Lower leg skin (tissue), 4 donors: ENCODE results near the gene SLC13A3. TPM values are rescaled to one million over a fixed set of nuclear protein-coding genes. Genes with fewer than 3 reads are reported as not detected.

Experiments
- DNase-seq, 2 donors: peaks; one replicate each; pipeline ENCODE4 v3.0.0-alpha.2; 2019; ENCODE audit warnings: low spot score in 2 of 2
- H3K4me3 ChIP-seq: fragments of 200-600 bp; sonication (generic); 2 replicates; pipeline ENCODE4 v1.5.1; 2017; ENCODE audit warnings: mild to moderate bottlenecking, low read depth; ENCODE audit not compliant: poor library complexity, severe bottlenecking
- CTCF ChIP-seq, 3 donors: fragments of 450-650 bp; IDR thresholded peaks; one replicate each; pipeline ENCODE4 v1.5.1; 2016; ENCODE audit warnings: antibody characterized with exemption in 3 of 3, mild to moderate bottlenecking in 3 of 3, moderate library complexity in 2 of 3
- POLR2A ChIP-seq, 2 donors: fragments of 450-650 bp; IDR thresholded peaks; one replicate each; pipeline ENCODE4 v1.6.1; 2016 to 2017; ENCODE audit warnings: antibody characterized with exemption in 2 of 2, mild to moderate bottlenecking in 1 of 2, moderate library complexity in 1 of 2
- WGBS, 2 donors: methylation state at CpG; one replicate each; pipeline ENCODE4 v1.1.5; 2018; 5-methylcytosine and 5-hydroxymethylcytosine counted together
- intact Hi-C: fragments of 100-400 bp; cut with DNase I; formaldehyde crosslinking; loops from one replicate; pipeline ENCODE4 v1.15.0; 2023; ENCODE audit warnings: low total_unique reads
- total RNA-seq, 4 donors: library from RNA; depleted of rRNA; stranded (reverse); fragments of >200 nt; gene quantifications; one replicate each; pipeline ENCODE4 v1.1.0, GENCODE V29; 2016

The SLC13A3 gene
- total RNA-seq, 4 donors from 2014 or later, result 1.4 to 3.3 (median 1.8) TPM

DNA sequence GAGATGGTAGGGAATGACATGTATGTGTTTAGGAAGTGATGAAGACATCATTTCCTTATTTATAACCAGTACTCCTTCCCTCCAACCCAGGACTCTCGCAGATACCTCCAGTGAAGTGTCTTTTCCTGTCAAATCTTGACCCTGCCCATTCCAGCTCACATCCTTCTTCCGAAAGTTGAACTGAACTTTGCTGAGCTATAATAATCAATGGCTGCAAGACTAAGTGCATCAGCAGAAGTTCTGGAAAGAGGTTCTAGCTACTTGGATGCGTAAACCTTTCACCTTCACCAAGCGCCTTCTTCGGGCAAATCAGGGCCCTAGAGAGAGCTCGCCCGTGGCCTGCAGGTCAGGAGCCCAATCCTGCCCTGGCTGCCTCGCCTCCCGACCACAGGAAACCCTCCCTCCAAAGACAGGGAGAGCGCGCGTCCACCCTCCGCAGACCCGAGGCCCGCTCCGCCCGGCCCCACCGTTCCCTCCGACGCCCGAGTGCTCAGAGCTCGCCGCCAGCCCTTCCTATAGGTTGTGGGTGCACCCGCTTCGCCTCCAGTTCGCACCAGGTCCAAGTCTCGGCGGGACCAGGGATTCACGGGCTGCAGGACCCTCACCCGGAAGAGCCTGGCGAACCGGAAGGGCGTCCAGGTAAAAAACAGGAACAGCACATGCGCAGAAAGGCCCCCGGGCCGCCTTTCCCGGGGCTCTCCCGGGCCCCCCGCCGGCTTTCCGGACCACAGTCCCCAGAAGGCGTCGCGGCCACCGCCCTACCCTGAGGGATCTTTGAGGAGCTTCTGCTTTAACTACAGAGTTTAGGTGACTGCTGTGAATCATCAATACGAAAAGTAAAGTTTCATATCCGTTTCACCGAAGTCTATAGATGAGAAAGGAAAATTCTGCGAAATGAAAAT is 138.1 kb downstream of the SLC13A3 start, which contains the start of gene ZNF334:
Gene ZNF334, minus strand, starts transcription at position 617 of the 902 bp plus-strand sequence. CDS start 1,457 bp downstream, outside the sequence.
- peak within 1 kb of the TSS; percentile 35 for H3K4me3 ChIP-seq
- TF ChIP-seq POLR2A (IDR thresholded peaks at IDR 0.05), result no peak
- no peak for TF ChIP-seq CTCF (IDR thresholded peaks at IDR 0.05)
- 8 to 11% methylated on average over 39 to 49 of the region's 49 CpGs for WGBS, 2 donors
- intact Hi-C loops, result no loop called here
- peak in 1 of 2 donors; percentile 85 for DNase-seq

- TF ChIP-seq CTCF (IDR thresholded peaks at IDR 0.05), result no peak
- no peak for TF ChIP-seq POLR2A (IDR thresholded peaks at IDR 0.05)
- WGBS, 2 donors, result 61 to 86% methylated on average over 2 of the region's 2 CpGs
- no peak for DNase-seq
- intact Hi-C loops, result no loop called here
- no peak overlapping the region for H3K4me3 ChIP-seq
Measured at GRCh38 chr20:46509523-46509922, 141.7 kb downstream of the SLC13A3 start.

Other genes with a start within 250 kb of the SLC13A3 start
- gene ELMO2, start 244.8 kb downstream of the SLC13A3 start, total RNA-seq, result 10 to 100 TPM; 37.4 to 46.7 (median 40.7) TPM
- gene ZNF334, start 137.9 kb downstream of the SLC13A3 start, total RNA-seq, result under 1 TPM; 0.38 to 0.76 (median 0.58) TPM
- not detected for gene OCSTAMP, start 100.8 kb downstream of the SLC13A3 start, total RNA-seq
- 10 to 100 TPM; 19.5 to 28.6 (median 24.0) TPM for gene TP53RK, start 38.0 kb upstream of the SLC13A3 start, total RNA-seq
- gene SLC2A10, start 58.2 kb upstream of the SLC13A3 start, total RNA-seq, result 10 to 100 TPM in 2 of 4 donors, 1 to 10 TPM in 2; 3.9 to 14.9 (median 10.0) TPM
- gene EYA2, start 243.4 kb upstream of the SLC13A3 start, total RNA-seq, result 1 to 10 TPM in 3 of 4 donors, under 1 TPM in 1; 0.63 to 6.1 (median 3.3) TPM